ENCODE data around the gene PHACTR1. TPM values are rescaled to one million over a fixed set of nuclear protein-coding genes. Genes with fewer than 3 reads are reported as not detected.
"Not testable (repeated sequence)": the region's sequence is repeated elsewhere in the genome, so short reads cannot be mapped to it uniquely, and the experiment has no call there.

The PHACTR1 gene
- total RNA-seq, 1 donor from 2014 or later: 14.1 TPM

- DNase-seq (ENCODE audit: low spot score): no peak
Observed at GRCh38 chr6:12749531-12750379, 33.2 kb downstream of the PHACTR1 start.

- no peak for DNase-seq (ENCODE audit: low spot score)
Observed at GRCh38 chr6:12750416-12750815, 33.8 kb downstream of the PHACTR1 start.

GRCh38 chr6:12751694-12752325, 35.2 kb downstream of the PHACTR1 start:
- no peak for DNase-seq (ENCODE audit: low spot score)

GRCh38 chr6:12753036-12753435, 36.5 kb downstream of the PHACTR1 start:
- no peak for DNase-seq (ENCODE audit: low spot score)

- DNase-seq (ENCODE audit: low spot score): no peak
Observed at GRCh38 chr6:12760226-12760625, 43.7 kb downstream of the PHACTR1 start.

GRCh38 chr6:12760911-12761310, 44.3 kb downstream of the PHACTR1 start:
- no peak for DNase-seq (ENCODE audit: low spot score)

- DNase-seq (ENCODE audit: low spot score): no peak
Observed at GRCh38 chr6:12761376-12762115, 45.0 kb downstream of the PHACTR1 start.

- not testable (repeated sequence) for DNase-seq (ENCODE audit: low spot score)
Observed at GRCh38 chr6:12762731-12763434, 46.3 kb downstream of the PHACTR1 start.

GRCh38 chr6:12766365-12766764, 49.8 kb downstream of the PHACTR1 start:
- no peak for DNase-seq (ENCODE audit: low spot score)

- no peak for DNase-seq (ENCODE audit: low spot score)
Observed at GRCh38 chr6:12767016-12767415, 50.4 kb downstream of the PHACTR1 start.

- no peak for DNase-seq (ENCODE audit: low spot score)
Observed at GRCh38 chr6:12769556-12770256, 53.1 kb downstream of the PHACTR1 start.

- no peak for DNase-seq (ENCODE audit: low spot score)
Observed at GRCh38 chr6:12772416-12772815, 55.8 kb downstream of the PHACTR1 start.

GRCh38 chr6:12776291-12776690, 59.7 kb downstream of the PHACTR1 start:
- no peak for DNase-seq (ENCODE audit: low spot score)

- no peak for DNase-seq (ENCODE audit: low spot score)
Observed at GRCh38 chr6:12779772-12780171, 63.2 kb downstream of the PHACTR1 start.

- no peak for DNase-seq (ENCODE audit: low spot score)
Observed at GRCh38 chr6:12782136-12782535, 65.6 kb downstream of the PHACTR1 start.

GRCh38 chr6:12785301-12785700, 68.7 kb downstream of the PHACTR1 start:
- DNase-seq (ENCODE audit: low spot score): peak; percentile 73

- no peak for DNase-seq (ENCODE audit: low spot score)
Observed at GRCh38 chr6:12785921-12786320, 69.4 kb downstream of the PHACTR1 start.

- no peak for DNase-seq (ENCODE audit: low spot score)
Observed at GRCh38 chr6:12791371-12791770, 74.8 kb downstream of the PHACTR1 start.

- DNase-seq (ENCODE audit: low spot score): no peak
Observed at GRCh38 chr6:12798326-12798725, 81.8 kb downstream of the PHACTR1 start.

- no peak for DNase-seq (ENCODE audit: low spot score)
Observed at GRCh38 chr6:12800120-12800519, 83.6 kb downstream of the PHACTR1 start.

- DNase-seq (ENCODE audit: low spot score): no peak
Observed at GRCh38 chr6:12801141-12801540, 84.6 kb downstream of the PHACTR1 start.

Measured in ureter (tissue), 1 donor.